ENCODE data around the gene EIF1AX. TPM values are rescaled to one million over a fixed set of nuclear protein-coding genes. Genes with fewer than 3 reads are reported as not detected.

The EIF1AX gene
- total and polyA plus RNA-seq, 4 donors: 19.1 to 89.0 (median 22.6) TPM

DNA sequence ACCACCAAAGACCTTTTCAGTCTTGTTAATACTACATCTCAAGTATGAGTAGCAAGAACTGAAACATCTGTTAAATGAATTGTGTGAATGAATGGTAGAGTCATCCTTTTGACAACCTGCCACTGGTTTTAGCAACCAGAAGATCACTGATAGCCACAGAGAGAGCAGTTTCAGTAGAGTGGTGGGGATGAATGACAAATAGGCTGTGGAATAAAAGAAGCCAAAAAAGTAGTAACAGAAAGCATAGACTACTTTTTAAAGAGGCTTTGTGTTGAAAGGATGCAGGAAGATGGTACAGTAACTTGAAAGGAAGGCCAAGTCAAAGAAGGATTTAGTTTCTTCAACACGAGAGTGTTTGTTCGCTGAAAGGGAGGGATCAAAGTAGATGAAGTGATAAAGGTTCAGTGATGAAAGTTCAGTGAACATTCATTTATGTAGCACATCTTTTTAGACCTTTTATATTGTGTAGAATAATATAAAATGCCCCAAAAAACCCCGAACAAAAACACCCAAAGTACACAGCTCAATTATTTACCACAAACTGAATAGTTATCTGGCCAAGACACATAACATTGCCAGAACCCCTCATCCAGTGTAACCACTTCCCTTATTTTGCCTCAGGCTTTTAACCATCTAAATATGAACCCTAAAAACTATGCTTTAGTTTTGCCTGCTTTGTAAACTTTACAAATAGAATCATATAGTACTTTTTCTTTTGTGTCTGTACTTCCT lies 40.1 kb upstream of the EIF1AX start:
- Histone ChIP-seq H3K27me3 (ENCODE audit: control insufficient read depth in 4 of 4, insufficient read depth in 4 of 4, low read length in 3 of 4) (no peaks in the 10 kb centered on the region), H3K27ac (ENCODE audit: low read depth in 1 of 2, low read length in 2 of 2) (no peak overlapping the region), H3K9ac (ENCODE audit: low read depth in 1 of 2, low read length in 2 of 2) (no peak overlapping the region), H3K9me3 (ENCODE audit: control insufficient read depth in 4 of 4, low read length in 3 of 4) (no peaks in the 10 kb centered on the region), H3K36me3 (ENCODE audit: control insufficient read depth in 4 of 4, insufficient read depth in 3 of 4, low read depth in 1 of 4, low read length in 3 of 4) (peaks cover 0 to 24% (median 6%) of the 10 kb centered on the region in 4 donors), H3K4me1 (ENCODE audit: control insufficient read depth in 4 of 4, insufficient read depth in 4 of 4, low read length in 3 of 4) (no peaks in the 10 kb centered on the region), H3K4me3 (ENCODE audit: low read depth in 1 of 3, low read length in 3 of 3) (no peak overlapping the region)
- no peak for DNase-seq (ENCODE audit: low spot score)
- 69% methylated on average over 3 of the region's 3 CpGs for WGBS
- TF ChIP-seq FOXA1 (IDR thresholded peaks at IDR 0.05): no peak

DNA sequence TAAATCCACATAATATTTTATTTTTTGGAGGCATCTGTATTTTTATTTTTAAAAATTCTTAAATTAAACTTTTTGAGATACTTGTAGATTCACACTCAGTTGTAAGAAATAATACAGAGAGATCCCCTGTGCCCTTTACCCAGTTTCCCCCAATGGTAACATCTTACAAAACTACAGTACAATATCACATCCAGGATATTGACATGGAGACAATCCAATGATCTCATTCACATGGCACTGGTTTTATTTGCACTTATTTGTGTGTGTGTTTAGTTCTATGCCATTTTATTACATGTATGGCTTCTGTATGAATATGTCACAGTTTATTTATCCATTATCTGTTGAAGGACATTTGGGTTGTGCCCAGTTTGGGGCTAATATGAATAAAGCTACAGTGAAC lies 35.5 kb upstream of the EIF1AX start:
- no peak for DNase-seq (ENCODE audit: low spot score)

More for the DNA sequence above, 35.5 kb upstream of the EIF1AX start:
- Histone ChIP-seq H3K9ac (ENCODE audit: low read depth in 1 of 2, low read length in 2 of 2) (no peak overlapping the region), H3K27me3 (ENCODE audit: control insufficient read depth in 4 of 4, insufficient read depth in 4 of 4, low read length in 3 of 4) (no peaks in the 10 kb centered on the region), H3K9me3 (ENCODE audit: control insufficient read depth in 4 of 4, low read length in 3 of 4) (no peaks in the 10 kb centered on the region), H3K4me3 (ENCODE audit: low read depth in 1 of 3, low read length in 3 of 3) (no peak overlapping the region), H3K27ac (ENCODE audit: low read depth in 1 of 2, low read length in 2 of 2) (no peak overlapping the region), H3K36me3 (ENCODE audit: control insufficient read depth in 4 of 4, insufficient read depth in 3 of 4, low read depth in 1 of 4, low read length in 3 of 4) (peaks cover 8 to 32% (median 21%) of the 10 kb centered on the region in 4 donors), H3K4me1 (ENCODE audit: control insufficient read depth in 4 of 4, insufficient read depth in 4 of 4, low read length in 3 of 4) (no peaks in the 10 kb centered on the region)
- TF ChIP-seq FOXA1 (IDR thresholded peaks at IDR 0.05): no peak
- TF ChIP-seq NR2F2 (IDR thresholded peaks at IDR 0.05): no peak
- no peak for TF ChIP-seq ZBTB33 (IDR thresholded peaks at IDR 0.05)
- no peak for TF ChIP-seq SP1 (IDR thresholded peaks at IDR 0.05)
- no peak for TF ChIP-seq HNF4A (conservative IDR thresholded peaks at IDR 0.05)
- TF ChIP-seq GABPA (IDR thresholded peaks at IDR 0.05 in 1 of 2, conservative IDR thresholded peaks at IDR 0.05 in 1 of 2): no peak
- no peak for TF ChIP-seq JUND (IDR thresholded peaks at IDR 0.05)
- TF ChIP-seq RAD21 (IDR thresholded peaks at IDR 0.05): no peak
- no peak for TF ChIP-seq REST (IDR thresholded peaks at IDR 0.05)

Measured in liver (tissue), 9 donors.